HG03159 (cell line): ENCODE results near the gene INTS12.
"Not testable (repeated sequence)": the region's sequence is repeated elsewhere in the genome, so short reads cannot be mapped to it uniquely, and the experiment has no call there.

ENCODE experiments used
- ATAC-seq: cut with Tn5 transposase; IDR thresholded peaks from one replicate; pipeline ENCODE4 v1.9.1; 2021; ENCODE audit warnings: mild to moderate bottlenecking, moderate library complexity; ENCODE audit not compliant: unreplicated experiment

INTS12 gene

GRCh38 chr4:105708181-105709080 is at the start of gene INTS12, which contains the start of gene GSTCD:
INTS12 (minus strand) TSS chr4:105708689; CDS start chr4:105700005, 8,684 bp downstream.
GSTCD (plus strand) TSS chr4:105708784; CDS start chr4:105717614, 8,830 bp downstream.
- ATAC-seq, result peak; percentile 80

GRCh38 chr4:105755375-105755774 is 46.9 kb upstream of the INTS12 start:
- no peak for ATAC-seq

- ATAC-seq, result no peak
These were observed 44.9 kb upstream of the INTS12 start for GRCh38 chr4:105753361-105753760.

GRCh38 chr4:105751718-105752299 is 43.3 kb upstream of the INTS12 start:
- no peak for ATAC-seq

- ATAC-seq, result no peak
These were observed 39.7 kb upstream of the INTS12 start for GRCh38 chr4:105748222-105748621.

GRCh38 chr4:105741548-105741947 is 33.1 kb upstream of the INTS12 start:
- no peak for ATAC-seq

- ATAC-seq, result not testable (repeated sequence)
These were observed 26.7 kb upstream of the INTS12 start for GRCh38 chr4:105735217-105735616.

- not testable (repeated sequence) for ATAC-seq
These were observed 21.4 kb upstream of the INTS12 start for GRCh38 chr4:105729895-105730294.

GRCh38 chr4:105725623-105726022 is 17.1 kb upstream of the INTS12 start:
- ATAC-seq, result no peak

- no peak for ATAC-seq
These were observed 10.7 kb upstream of the INTS12 start for GRCh38 chr4:105719204-105719603.

GRCh38 chr4:105715692-105716278 is 7.3 kb upstream of the INTS12 start:
- no peak for ATAC-seq

- ATAC-seq, result no peak
These were observed 6.4 kb upstream of the INTS12 start for GRCh38 chr4:105714932-105715331.

GRCh38 chr4:105714071-105714521 is 5.6 kb upstream of the INTS12 start:
- ATAC-seq, result peak; percentile 84

- no peak for ATAC-seq
These were observed 4.3 kb upstream of the INTS12 start for GRCh38 chr4:105712766-105713165.

- ATAC-seq, result no peak
These were observed 2.2 kb upstream of the INTS12 start for GRCh38 chr4:105710678-105711077.

GRCh38 chr4:105710012-105710600 is 1.6 kb upstream of the INTS12 start:
- ATAC-seq, result no peak

GRCh38 chr4:105709081-105709450 is 577 bp upstream of the INTS12 start:
- ATAC-seq, result peak; percentile 44

- no peak for ATAC-seq
These were observed 708 bp downstream of the INTS12 start for GRCh38 chr4:105707782-105708180.

- no peak for ATAC-seq
These were observed 9.9 kb downstream of the INTS12 start for GRCh38 chr4:105698607-105699006.

- not testable (repeated sequence) for ATAC-seq
These were observed 12.7 kb downstream of the INTS12 start for GRCh38 chr4:105695832-105696231.

- not testable (repeated sequence) for ATAC-seq
These were observed 13.7 kb downstream of the INTS12 start for GRCh38 chr4:105694812-105695211.
